AG09319 (cell line): ENCODE results near the gene TSPO.

Experiments used
- DNase-seq: peaks from one replicate; pipeline ENCODE4 v3.0.0-alpha.2; 2010; ENCODE audit warnings: low read depth; ENCODE audit errors: extremely low read depth
- TF ChIP-seq, protein P1 (sequence below): IDR thresholded peaks from 2 replicates; pipeline ENCODE4 v1.5.1; 2011; ENCODE audit warnings: low read depth, mild to moderate bottlenecking, inconsistent platforms, low read length, moderate library complexity

The TSPO gene

GRCh38 chr22:43110927-43111623 lies 40.3 kb upstream of the TSPO start:
- TF ChIP-seq, protein P1, sequence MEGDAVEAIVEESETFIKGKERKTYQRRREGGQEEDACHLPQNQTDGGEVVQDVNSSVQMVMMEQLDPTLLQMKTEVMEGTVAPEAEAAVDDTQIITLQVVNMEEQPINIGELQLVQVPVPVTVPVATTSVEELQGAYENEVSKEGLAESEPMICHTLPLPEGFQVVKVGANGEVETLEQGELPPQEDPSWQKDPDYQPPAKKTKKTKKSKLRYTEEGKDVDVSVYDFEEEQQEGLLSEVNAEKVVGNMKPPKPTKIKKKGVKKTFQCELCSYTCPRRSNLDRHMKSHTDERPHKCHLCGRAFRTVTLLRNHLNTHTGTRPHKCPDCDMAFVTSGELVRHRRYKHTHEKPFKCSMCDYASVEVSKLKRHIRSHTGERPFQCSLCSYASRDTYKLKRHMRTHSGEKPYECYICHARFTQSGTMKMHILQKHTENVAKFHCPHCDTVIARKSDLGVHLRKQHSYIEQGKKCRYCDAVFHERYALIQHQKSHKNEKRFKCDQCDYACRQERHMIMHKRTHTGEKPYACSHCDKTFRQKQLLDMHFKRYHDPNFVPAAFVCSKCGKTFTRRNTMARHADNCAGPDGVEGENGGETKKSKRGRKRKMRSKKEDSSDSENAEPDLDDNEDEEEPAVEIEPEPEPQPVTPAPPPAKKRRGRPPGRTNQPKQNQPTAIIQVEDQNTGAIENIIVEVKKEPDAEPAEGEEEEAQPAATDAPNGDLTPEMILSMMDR: no peak
- no peak for DNase-seq

GRCh38 chr22:43113526-43114251 lies 37.7 kb upstream of the TSPO start:
- no peak for DNase-seq
- TF ChIP-seq, protein P1: no peak

GRCh38 chr22:43114958-43115357 lies 36.4 kb upstream of the TSPO start:
- TF ChIP-seq, protein P1: no peak
- no peak for DNase-seq

DNA sequence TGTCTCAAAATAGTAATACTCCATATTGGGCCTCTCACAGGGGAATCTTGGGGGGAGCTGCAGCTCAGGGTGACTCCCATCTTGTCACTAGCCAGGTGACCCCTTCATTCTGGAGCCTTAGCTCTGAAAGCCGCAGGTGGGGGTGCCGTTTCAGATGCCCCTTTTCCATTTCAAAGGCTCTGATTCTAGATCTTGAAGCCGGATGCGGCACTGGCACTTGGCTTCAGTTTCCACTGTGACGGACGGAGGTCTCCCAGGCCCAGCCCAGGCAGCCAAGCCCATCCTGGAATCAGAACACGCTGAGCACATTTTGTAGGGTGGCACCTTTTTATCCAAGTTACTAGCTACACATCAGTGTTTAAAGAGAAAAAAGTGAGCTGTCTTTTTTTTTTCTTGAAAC lies 34.4 kb upstream of the TSPO start:
- no peak for DNase-seq
- TF ChIP-seq, protein P1: no peak

DNA sequence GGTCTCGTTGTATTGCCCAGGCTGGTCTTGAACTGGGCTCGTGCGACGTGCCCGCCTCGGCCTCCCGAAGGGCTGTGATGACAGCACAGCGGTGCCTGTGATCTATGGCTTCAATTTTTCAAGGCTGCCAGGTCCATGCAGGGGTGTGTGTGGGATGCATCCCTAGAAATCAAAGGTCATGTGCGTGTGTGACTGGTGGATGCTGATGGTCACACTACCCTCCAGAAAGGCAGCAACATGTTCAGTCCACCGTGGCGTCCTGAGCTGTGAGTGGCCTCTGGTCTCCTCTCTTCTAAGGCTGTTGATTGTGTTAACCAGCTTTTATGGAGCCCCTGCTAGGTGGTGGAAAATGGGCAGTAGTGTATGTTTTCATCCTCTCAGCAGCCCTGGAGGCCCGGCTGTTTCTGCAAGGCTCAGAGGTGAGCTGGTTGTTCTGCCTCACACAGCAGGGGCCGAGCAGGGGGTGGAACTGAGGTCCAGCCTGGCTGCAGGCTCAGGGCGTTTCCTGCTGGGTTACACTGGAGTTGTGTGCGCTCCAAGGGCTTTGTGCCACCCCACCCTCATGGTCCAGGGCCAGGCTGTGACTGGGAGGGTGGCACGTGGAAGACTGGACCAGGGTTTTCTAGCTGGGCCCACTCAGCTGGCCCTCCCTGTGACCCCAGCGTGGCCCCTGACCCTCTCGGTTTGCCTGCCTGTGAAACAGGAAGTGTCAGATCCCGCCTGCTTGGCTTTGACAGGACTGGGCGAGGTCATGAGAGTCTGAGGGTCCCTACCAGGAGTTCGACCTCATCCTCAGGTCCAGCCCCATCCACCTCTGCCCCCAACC lies 33.1 kb upstream of the TSPO start:
- TF ChIP-seq, protein P1: no peak
- no peak for DNase-seq

GRCh38 chr22:43118953-43119458 lies 32.4 kb upstream of the TSPO start:
- TF ChIP-seq, protein P1: no peak
- DNase-seq: no peak
